Mucosa of stomach (tissue), 1 donor: ENCODE measurements around the gene ZNF718.
"Not testable (repeated sequence)": the region's sequence is repeated elsewhere in the genome, so short reads cannot be mapped to it uniquely, and the experiment has no call there.

Experiments used
- H3K27me3 ChIP-seq: one replicate; pipeline ENCODE4 v1.7.0; 2013; ENCODE audit warnings: mild to moderate bottlenecking, low read length; ENCODE audit not compliant: control insufficient read depth, insufficient read depth
- H3K36me3 ChIP-seq: one replicate; pipeline ENCODE4 v1.7.0; 2013; ENCODE audit warnings: low read length; ENCODE audit not compliant: control insufficient read depth, insufficient read depth
- H3K4me1 ChIP-seq: one replicate; pipeline ENCODE4 v1.7.0; 2013; ENCODE audit warnings: mild to moderate bottlenecking, low read length; ENCODE audit not compliant: control insufficient read depth, insufficient read depth
- H3K4me3 ChIP-seq: one replicate; pipeline ENCODE4 v1.7.0; 2013; ENCODE audit warnings: low read length
- H3K9ac ChIP-seq: one replicate; pipeline ENCODE4 v1.7.0; 2013; ENCODE audit warnings: mild to moderate bottlenecking, low read length, moderate library complexity
- H3K9me3 ChIP-seq: one replicate; pipeline ENCODE4 v1.7.0; 2013; ENCODE audit warnings: mild to moderate bottlenecking, low read length, moderate library complexity; ENCODE audit not compliant: control insufficient read depth
- donor health status: Pancreatic carcinoma.

ZNF718 gene

DNA sequence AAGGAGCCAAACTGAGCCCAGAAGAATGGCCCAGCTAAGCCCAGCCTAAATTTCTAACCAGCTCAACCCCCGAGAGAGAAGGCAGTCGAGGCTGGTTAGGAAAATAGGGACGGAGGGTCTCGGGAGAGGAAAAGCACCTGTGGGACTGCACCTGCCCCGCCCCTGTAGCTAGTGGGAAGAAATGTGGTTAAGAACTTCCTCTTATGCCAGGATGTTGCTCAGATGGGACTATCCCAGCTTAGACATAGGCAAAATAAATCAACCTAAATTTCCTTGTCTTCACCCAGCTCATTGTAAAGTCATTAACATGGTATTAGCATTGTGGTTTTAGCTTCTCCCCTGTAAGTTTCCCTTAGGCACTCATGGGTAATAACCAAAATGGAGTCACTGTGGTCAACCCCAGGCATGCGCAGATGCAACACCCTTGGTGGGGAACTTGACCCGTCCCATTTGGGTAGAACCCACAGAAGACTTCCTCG, 86.8 kb downstream of the ZNF718 start:
- Histone ChIP-seq H3K36me3 (no peaks in the 10 kb centered on the region), H3K4me3 (no peak overlapping the region), H3K9ac (no peak overlapping the region), H3K4me1 (no peaks in the 10 kb centered on the region), H3K9me3 (no peaks in the 10 kb centered on the region), H3K27me3 (no peaks in the 10 kb centered on the region)

DNA sequence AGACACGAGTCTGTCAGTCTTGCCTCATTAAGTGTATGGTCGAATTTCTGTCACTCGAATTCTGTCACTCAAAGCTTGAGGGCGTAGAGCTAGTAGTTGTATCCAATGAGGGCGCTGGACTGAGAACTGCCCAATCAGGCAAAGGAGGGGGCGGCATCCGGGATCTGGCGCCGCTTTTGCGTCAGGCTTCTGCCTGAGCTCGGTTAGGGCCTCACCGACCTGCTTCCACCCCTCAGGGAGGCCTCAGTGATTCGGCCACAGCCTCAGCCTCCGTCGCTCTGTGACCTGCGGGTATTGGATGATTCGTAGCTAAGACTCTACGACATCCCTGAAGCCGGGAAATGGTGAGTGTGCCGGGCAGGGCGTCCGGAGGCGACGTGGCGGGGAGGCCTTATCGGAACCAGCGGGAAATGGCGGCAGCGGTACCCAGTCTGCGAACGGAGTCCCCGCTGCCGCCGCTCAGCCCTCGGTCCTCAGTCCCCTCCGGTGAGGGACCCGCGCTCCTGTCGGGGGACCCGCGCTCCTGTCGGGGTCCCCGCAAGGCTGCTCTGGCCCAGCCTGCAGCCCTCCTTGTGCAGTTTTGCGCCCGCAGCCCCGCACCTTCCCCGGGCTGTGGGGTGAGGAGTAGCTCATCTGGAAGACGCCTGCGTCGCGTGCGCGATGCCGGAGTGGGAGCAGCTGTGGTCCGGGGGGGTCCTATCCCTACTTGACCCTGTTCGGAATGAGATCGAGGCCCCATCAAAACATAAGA, 88.3 kb downstream of the ZNF718 start:
- Histone ChIP-seq H3K4me3 (peak overlapping the region; percentile 61), H3K36me3 (no peaks in the 10 kb centered on the region), H3K27me3 (no peaks in the 10 kb centered on the region), H3K9me3 (no peaks in the 10 kb centered on the region), H3K9ac (peak overlapping the region; percentile 71), H3K4me1 (no peaks in the 10 kb centered on the region)

DNA sequence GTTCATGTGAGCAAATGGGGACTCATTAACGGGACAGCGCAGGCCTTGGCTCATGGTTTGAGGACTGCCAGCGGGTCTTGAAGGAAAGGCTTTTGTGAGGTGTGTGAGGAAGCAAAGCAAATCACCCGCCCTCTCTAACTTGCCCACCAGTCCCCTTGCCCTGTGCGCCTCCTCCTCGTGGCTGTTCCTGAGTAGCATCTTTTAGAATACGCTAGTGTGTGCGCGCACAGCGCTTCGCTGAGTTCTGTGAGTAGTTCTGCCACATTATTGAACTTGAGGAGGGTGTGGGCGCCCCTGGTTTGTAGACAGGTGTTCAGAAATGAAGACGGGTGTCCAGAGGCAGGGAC, 88.9 kb downstream of the ZNF718 start:
- not testable (repeated sequence) for H3K9me3 ChIP-seq, H3K36me3 ChIP-seq
- peak overlapping the region; percentile 71 for H3K9ac ChIP-seq

More for the DNA sequence above, 88.9 kb downstream of the ZNF718 start:
- H3K27me3 ChIP-seq, H3K4me1 ChIP-seq: not testable (repeated sequence)
- H3K4me3 ChIP-seq: peak overlapping the region; percentile 61
